Upper lobe of left lung (tissue), 6 donors: ENCODE results near the gene AK9. TPM values are rescaled to one million over a fixed set of nuclear protein-coding genes. Genes with fewer than 3 reads are reported as not detected.
"Not testable (repeated sequence)": the region's sequence is repeated elsewhere in the genome, so short reads cannot be mapped to it uniquely, and the experiment has no call there.

Experiments used
- ATAC-seq, 2 donors: fragments of 200-7000 bp; cut with Tn5 transposase; one replicate each; pipeline ENCODE4 v1.9.1; 2022; ENCODE audit warnings: mild to moderate bottlenecking in 2 of 2, moderate library complexity in 2 of 2; ENCODE audit not compliant: low FRiP score in 2 of 2
- DNase-seq, 2 donors: peaks; one replicate each; pipeline ENCODE4 v3.0.0-alpha.2; 2019 to 2020
- H3K27ac ChIP-seq, 4 donors: fragments of 200-600 bp; sonication (generic); one replicate each; pipeline ENCODE4 v1.5.1; 2016 to 2019
- H3K27me3 ChIP-seq, 4 donors: fragments of 200-600 bp; sonication (generic); one replicate each; pipeline ENCODE4 v1.5.1; 2017 to 2019
- H3K36me3 ChIP-seq, 4 donors: fragments of 200-600 bp; sonication (generic); one replicate each; pipeline ENCODE4 v1.5.1; 2016 to 2019
- H3K4me1 ChIP-seq, 4 donors: fragments of 200-600 bp; sonication (generic); one replicate each; pipeline ENCODE4 v1.5.1; 2018 to 2019
- H3K4me3 ChIP-seq, 4 donors: fragments of 200-600 bp; sonication (generic); one replicate each; pipeline ENCODE4 v1.5.1; 2017 to 2019; ENCODE audit warnings: mild to moderate bottlenecking in 2 of 4, moderate library complexity in 1 of 4
- H3K9me3 ChIP-seq, 4 donors: fragments of 200-600 bp; sonication (generic); one replicate each; pipeline ENCODE4 v1.5.1; 2018 to 2019
- EP300 ChIP-seq, 4 donors: sonication (generic); formaldehyde crosslinking; IDR thresholded peaks; one replicate each; pipeline ENCODE4 v1.5.1; 2017; ENCODE audit warnings: antibody characterized with exemption in 4 of 4, control low read depth in 2 of 4
- POLR2A ChIP-seq, 4 donors: fragments of 450-650 bp; IDR thresholded peaks; one replicate each; pipeline ENCODE4 v1.5.1; 2016 to 2017; ENCODE audit warnings: antibody characterized with exemption in 4 of 4, mild to moderate bottlenecking in 2 of 4
- POLR2AphosphoS5 ChIP-seq, 2 donors: sonication (generic); formaldehyde crosslinking; IDR thresholded peaks; one replicate each; pipeline ENCODE4 v1.5.1; 2017; ENCODE audit warnings: antibody characterized with exemption in 2 of 2
- WGBS, 2 donors: methylation state at CpG; one replicate each; pipeline ENCODE4 v1.1.5; 2017 to 2018; 5-methylcytosine and 5-hydroxymethylcytosine counted together
- total RNA-seq, 6 donors: library from RNA; depleted of rRNA in 4 of 6; stranded (reverse); fragments of >200 nt in 4 of 6; gene quantifications; one replicate each; pipeline versions ENCODE4 v1.1.0 to v1.2.1, GENCODE V29; 2016 to 2021
- TF ChIP-seq, protein P1 (sequence below), 6 experiments: fragments of 450-650 bp in 4 of 6; fragments of 200-600 bp in 2 of 6; sonication (generic) in 2 of 6; IDR thresholded peaks; one replicate each; pipeline ENCODE4 v1.5.1; 2016 to 2019; ENCODE audit warnings: antibody characterized with exemption in 6 of 6
- donor health status: DM: no; HTN: no; CAD: no; lungs with moderate emphysema.
- donor health status: DM: no; HTN: yes; CAD: no; lungs with severe emphysema.

AK9 gene
- total RNA-seq, 6 donors from 2014 or later = 5.9 to 48.2 (median 13.0) TPM

DNA sequence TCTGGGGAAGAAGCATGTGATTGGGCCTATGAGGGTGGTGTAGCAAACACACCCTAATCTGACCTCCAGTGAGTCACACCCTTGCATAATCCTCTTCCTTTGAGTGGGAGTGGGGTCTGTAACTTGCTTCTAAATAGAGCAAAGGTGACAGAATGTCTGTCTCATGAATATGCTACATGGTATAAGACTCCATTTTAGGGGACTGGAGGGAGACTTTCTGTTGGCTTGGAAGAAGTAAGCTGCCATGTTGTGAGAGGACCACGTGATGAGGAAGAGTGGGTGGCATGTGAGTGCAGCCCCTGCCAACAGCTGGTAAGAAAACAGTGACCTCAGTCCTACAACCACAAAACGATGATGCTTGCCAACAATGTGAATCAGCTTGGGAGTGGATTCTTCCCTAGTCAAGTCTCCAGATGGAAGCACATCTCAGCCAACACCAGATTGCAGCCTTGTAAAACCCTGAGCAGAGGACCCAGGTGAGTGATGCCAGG is 3.7 kb downstream of the AK9 start:
- DNase-seq = peak in 1 of 2 donors; percentile 36
- no peak overlapping the region for H3K4me3 ChIP-seq
- TF ChIP-seq, protein P1, sequence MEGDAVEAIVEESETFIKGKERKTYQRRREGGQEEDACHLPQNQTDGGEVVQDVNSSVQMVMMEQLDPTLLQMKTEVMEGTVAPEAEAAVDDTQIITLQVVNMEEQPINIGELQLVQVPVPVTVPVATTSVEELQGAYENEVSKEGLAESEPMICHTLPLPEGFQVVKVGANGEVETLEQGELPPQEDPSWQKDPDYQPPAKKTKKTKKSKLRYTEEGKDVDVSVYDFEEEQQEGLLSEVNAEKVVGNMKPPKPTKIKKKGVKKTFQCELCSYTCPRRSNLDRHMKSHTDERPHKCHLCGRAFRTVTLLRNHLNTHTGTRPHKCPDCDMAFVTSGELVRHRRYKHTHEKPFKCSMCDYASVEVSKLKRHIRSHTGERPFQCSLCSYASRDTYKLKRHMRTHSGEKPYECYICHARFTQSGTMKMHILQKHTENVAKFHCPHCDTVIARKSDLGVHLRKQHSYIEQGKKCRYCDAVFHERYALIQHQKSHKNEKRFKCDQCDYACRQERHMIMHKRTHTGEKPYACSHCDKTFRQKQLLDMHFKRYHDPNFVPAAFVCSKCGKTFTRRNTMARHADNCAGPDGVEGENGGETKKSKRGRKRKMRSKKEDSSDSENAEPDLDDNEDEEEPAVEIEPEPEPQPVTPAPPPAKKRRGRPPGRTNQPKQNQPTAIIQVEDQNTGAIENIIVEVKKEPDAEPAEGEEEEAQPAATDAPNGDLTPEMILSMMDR (IDR thresholded peaks at IDR 0.05) = no peak
- TF ChIP-seq EP300 (IDR thresholded peaks at IDR 0.05) (no peak), POLR2A (IDR thresholded peaks at IDR 0.05) (no peak), POLR2AphosphoS5 (IDR thresholded peaks at IDR 0.05) (no peak)
- no peaks in the 10 kb centered on the region for H3K27me3 ChIP-seq
- no peak overlapping the region for H3K27ac ChIP-seq
- H3K4me1 ChIP-seq = peaks cover 11 to 15% (median 15%) of the 10 kb centered on the region in 4 donors
- ATAC-seq = peak in 1 of 2 donors; percentile 63
- no peaks in the 10 kb centered on the region for H3K36me3 ChIP-seq
- WGBS, 2 donors = 32 to 49% methylated on average over 2 of the region's 2 CpGs
- no peaks in the 10 kb centered on the region for H3K9me3 ChIP-seq

- WGBS, 2 donors = 94 to 96% methylated on average over 1 of the region's 1 CpG
- no peak overlapping the region for H3K27ac ChIP-seq
- no peak for DNase-seq
- ATAC-seq = no peak
- H3K4me1 ChIP-seq = peaks cover 9 to 11% (median 9%) of the 10 kb centered on the region in 4 donors
- no peaks in the 10 kb centered on the region for H3K9me3 ChIP-seq
- no peaks in the 10 kb centered on the region for H3K36me3 ChIP-seq
- H3K27me3 ChIP-seq = no peaks in the 10 kb centered on the region
- TF ChIP-seq EP300 (IDR thresholded peaks at IDR 0.05) (no peak), POLR2AphosphoS5 (IDR thresholded peaks at IDR 0.05) (no peak), POLR2A (IDR thresholded peaks at IDR 0.05) (no peak)
- TF ChIP-seq, protein P1 (IDR thresholded peaks at IDR 0.05) = no peak
- no peak overlapping the region for H3K4me3 ChIP-seq
These were observed 4.3 kb downstream of the AK9 start for GRCh38 chr6:109686566-109687265.

- ATAC-seq (peak in 1 of 2 donors; percentile 76), DNase-seq (peak in 1 of 2 donors; percentile 74)
- H3K27ac ChIP-seq, H3K9me3 ChIP-seq, H3K36me3 ChIP-seq, H3K27me3 ChIP-seq: not testable (repeated sequence)
- WGBS, 2 donors = 68 to 76% methylated on average over 14 to 15 of the region's 15 CpGs
- peak overlapping the region in 2 of 4 donors; percentile 10 to 22 for H3K4me3 ChIP-seq
- H3K4me1 ChIP-seq = peaks cover 0 to 10% (median 4%) of the 10 kb centered on the region in 4 donors
These were observed 12.1 kb downstream of the AK9 start for GRCh38 chr6:109678661-109679505.

DNA sequence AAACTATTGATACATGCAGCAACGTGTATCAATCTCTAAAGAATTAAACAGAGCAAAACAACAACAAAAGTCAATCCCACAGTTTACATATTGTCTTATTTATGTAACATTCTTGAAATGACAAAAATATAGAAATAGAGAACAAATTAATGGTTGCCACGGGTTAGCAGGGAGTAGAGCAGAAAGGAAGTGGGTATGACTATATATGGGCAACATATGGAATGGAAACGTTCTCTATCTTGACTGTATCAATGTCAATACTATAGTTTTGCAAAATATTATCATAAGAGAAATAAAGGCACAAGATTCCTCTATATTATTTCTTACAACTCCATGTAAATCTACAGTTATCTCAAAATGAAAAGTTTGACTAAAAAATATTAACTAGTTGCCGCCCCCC is 12.8 kb downstream of the AK9 start:
- TF ChIP-seq POLR2A (IDR thresholded peaks at IDR 0.05) = no peak
- TF ChIP-seq, protein P1 (IDR thresholded peaks at IDR 0.05) = no peak
- Histone ChIP-seq H3K9me3 (no peaks in the 10 kb centered on the region), H3K36me3 (no peaks in the 10 kb centered on the region), H3K4me3 (no peak overlapping the region), H3K27me3 (no peaks in the 10 kb centered on the region), H3K27ac (no peak overlapping the region), H3K4me1 (peaks cover 0 to 10% (median 4%) of the 10 kb centered on the region in 4 donors)
- no peak for DNase-seq
- no peak for ATAC-seq
- 71 to 85% methylated on average over 4 of the region's 4 CpGs for WGBS, 2 donors

GRCh38 chr6:109676724-109677123 is 14.3 kb downstream of the AK9 start:
- no peaks in the 10 kb centered on the region for H3K27me3 ChIP-seq
- peaks cover 0 to 10% (median 4%) of the 10 kb centered on the region in 4 donors for H3K4me1 ChIP-seq
- no peak for TF ChIP-seq EP300 (IDR thresholded peaks at IDR 0.05)
- TF ChIP-seq POLR2A (IDR thresholded peaks at IDR 0.05) = no peak
- TF ChIP-seq, protein P1 (IDR thresholded peaks at IDR 0.05) = no peak
- no peak for TF ChIP-seq POLR2AphosphoS5 (IDR thresholded peaks at IDR 0.05)
- no peak overlapping the region for H3K4me3 ChIP-seq
- no peaks in the 10 kb centered on the region for H3K36me3 ChIP-seq
- no peak for DNase-seq
- 90 to 93% methylated on average over 1 of the region's 1 CpG for WGBS, 2 donors
- H3K9me3 ChIP-seq = no peaks in the 10 kb centered on the region
- no peak overlapping the region for H3K27ac ChIP-seq
- ATAC-seq = no peak
